A673 (cell line): ENCODE data around the gene SSC5D. TPM values are rescaled to one million over a fixed set of nuclear protein-coding genes. Genes with fewer than 3 reads are reported as not detected.

Source experiments
- BruUV-seq: library from RNA; stranded (reverse); fragments of 400-500 nt; replicated peaks from 2 replicates; lab custom pipeline; 2021; lab: Mats Ljungman, UMichigan
- CTCF ChIA-PET: fragments of 300-600 bp; sonication (Branson Sonifier 250); formaldehyde crosslinking; loops from one replicate; lab custom pipeline; 2022; ENCODE audit warnings: antibody characterized with exemption; lab: Charles Lee
- POLR2A ChIA-PET: fragments of 300-600 bp; sonication (Branson Sonifier 250); formaldehyde crosslinking; loops from one replicate; lab custom pipeline; 2022; ENCODE audit warnings: antibody characterized with exemption; ENCODE audit not compliant: low non-redundant PET; lab: Charles Lee
- DNase-seq: peaks from one replicate; pipeline ENCODE4 v3.0.0-alpha.2; 2015; ENCODE audit warnings: low spot score
- H3K27ac ChIP-seq: fragments of 200-600 bp; sonication (generic); 2 replicates; pipeline ENCODE4 v1.5.1; 2016; ENCODE audit warnings: mixed run types, low read depth, mild to moderate bottlenecking, mixed read lengths, antibody characterized with exemption, low read length; ENCODE audit not compliant: poor library complexity, severe bottlenecking
- H3K27me3 ChIP-seq: fragments of 200-600 bp; sonication (generic); replicated peaks from 2 replicates; pipeline ENCODE4 v1.6.1; 2017; ENCODE audit warnings: mixed run types, low read depth, mild to moderate bottlenecking, mixed read lengths, antibody characterized with exemption, low read length; ENCODE audit not compliant: insufficient read depth, poor library complexity
- H3K36me3 ChIP-seq: fragments of 200-600 bp; sonication (generic); 2 replicates; pipeline ENCODE4 v1.6.1; 2016; ENCODE audit warnings: mixed run types, mild to moderate bottlenecking, mixed read lengths, antibody characterized with exemption, low read length; ENCODE audit not compliant: insufficient read depth, poor library complexity, severe bottlenecking
- H3K4me1 ChIP-seq: fragments of 200-600 bp; sonication (generic); 2 replicates; pipeline ENCODE4 v1.6.1; 2017; ENCODE audit warnings: mixed run types, mild to moderate bottlenecking, mixed read lengths, antibody characterized with exemption, low read length; ENCODE audit not compliant: insufficient read depth, poor library complexity, severe bottlenecking
- H3K4me3 ChIP-seq: fragments of 200-600 bp; sonication (generic); 2 replicates; pipeline ENCODE4 v1.5.1; 2016; ENCODE audit warnings: low read depth, mixed run types, mild to moderate bottlenecking, mixed read lengths, low read length; ENCODE audit not compliant: poor library complexity, severe bottlenecking
- H3K9me3 ChIP-seq: fragments of 200-600 bp; sonication (generic); 2 replicates; pipeline ENCODE4 v1.6.1; 2016; ENCODE audit warnings: mixed run types, low read depth, mild to moderate bottlenecking, mixed read lengths, antibody characterized with exemption, low read length; ENCODE audit not compliant: poor library complexity, severe bottlenecking
- EZH2 ChIP-seq: fragments of 200-600 bp; sonication (generic); IDR thresholded peaks from 2 replicates; pipeline ENCODE4 v1.6.1; 2017; ENCODE audit warnings: borderline replicate concordance, low read depth, mild to moderate bottlenecking, mixed read lengths, antibody characterized with exemption, low read length; ENCODE audit not compliant: poor library complexity, severe bottlenecking
- intact Hi-C: fragments of 100-400 bp; cut with micrococcal nuclease; formaldehyde crosslinking; loops from one replicate; pipeline ENCODE4 v1.10.0; 2022; ENCODE audit not compliant: unreplicated experiment
- total RNA-seq: library from RNA; stranded (reverse); gene quantifications from 2 replicates; pipeline ENCODE4 v1.2.3, GENCODE V29; 2021
- TF ChIP-seq, protein P1 (sequence below): fragments of 300-800, 200-600 bp; sonication (generic); conservative IDR thresholded peaks from 2 replicates; pipeline ENCODE4 v1.5.1; 2017; ENCODE audit warnings: low read depth, mild to moderate bottlenecking, antibody characterized with exemption, low read length, moderate library complexity, mixed read lengths

The SSC5D gene
- total RNA-seq, 1 experiment from 2014 or later = 1.4 TPM

- POLR2A ChIA-PET = no interaction called here
Measured at GRCh38 chr19:55468054-55468393, 20.2 kb upstream of the SSC5D start.

DNA sequence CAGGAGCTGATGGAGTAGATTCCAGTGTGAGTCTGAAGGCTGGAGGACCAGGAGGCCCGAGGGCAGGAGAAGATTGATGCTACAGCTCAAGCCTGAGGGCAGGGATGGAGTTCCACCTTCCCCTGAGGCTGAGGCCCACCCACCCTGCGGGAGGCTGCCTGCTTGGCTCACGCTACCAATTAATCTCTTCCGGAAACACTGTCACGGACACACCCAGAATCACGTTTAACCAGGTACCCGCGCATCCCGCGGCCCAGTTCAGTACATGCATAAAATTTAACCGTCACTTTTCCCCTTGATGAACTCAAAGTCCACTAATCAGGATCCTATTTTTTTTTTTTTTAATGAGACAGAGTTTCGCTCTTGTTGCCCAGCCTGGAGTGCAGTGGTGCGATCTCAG is 17.0 kb upstream of the SSC5D start:
- Histone ChIP-seq H3K27ac (no peak overlapping the region), H3K4me3 (no peak overlapping the region), H3K9me3 (no peaks in the 10 kb centered on the region), H3K27me3 (no peaks in the 10 kb centered on the region), H3K4me1 (peaks cover 6% of the 10 kb centered on the region), H3K36me3 (no peaks in the 10 kb centered on the region)
- no TSS peak for BruUV-seq
- no peak for DNase-seq
- no peak for TF ChIP-seq EZH2
- TF ChIP-seq, protein P1, sequence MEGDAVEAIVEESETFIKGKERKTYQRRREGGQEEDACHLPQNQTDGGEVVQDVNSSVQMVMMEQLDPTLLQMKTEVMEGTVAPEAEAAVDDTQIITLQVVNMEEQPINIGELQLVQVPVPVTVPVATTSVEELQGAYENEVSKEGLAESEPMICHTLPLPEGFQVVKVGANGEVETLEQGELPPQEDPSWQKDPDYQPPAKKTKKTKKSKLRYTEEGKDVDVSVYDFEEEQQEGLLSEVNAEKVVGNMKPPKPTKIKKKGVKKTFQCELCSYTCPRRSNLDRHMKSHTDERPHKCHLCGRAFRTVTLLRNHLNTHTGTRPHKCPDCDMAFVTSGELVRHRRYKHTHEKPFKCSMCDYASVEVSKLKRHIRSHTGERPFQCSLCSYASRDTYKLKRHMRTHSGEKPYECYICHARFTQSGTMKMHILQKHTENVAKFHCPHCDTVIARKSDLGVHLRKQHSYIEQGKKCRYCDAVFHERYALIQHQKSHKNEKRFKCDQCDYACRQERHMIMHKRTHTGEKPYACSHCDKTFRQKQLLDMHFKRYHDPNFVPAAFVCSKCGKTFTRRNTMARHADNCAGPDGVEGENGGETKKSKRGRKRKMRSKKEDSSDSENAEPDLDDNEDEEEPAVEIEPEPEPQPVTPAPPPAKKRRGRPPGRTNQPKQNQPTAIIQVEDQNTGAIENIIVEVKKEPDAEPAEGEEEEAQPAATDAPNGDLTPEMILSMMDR = no peak
- intact Hi-C loops = no loop called here
- CTCF ChIA-PET = interaction anchor here (1.2 kb wide), 1 partner anchor 32 kb away, joined by 4 read pairs; no protein-coding TSS in a partner anchor
- POLR2A ChIA-PET = no interaction called here

More at GRCh38 chr19:55468054-55468393, 20.2 kb upstream of the SSC5D start:
- Histone ChIP-seq H3K27ac (no peak overlapping the region), H3K9me3 (no peaks in the 10 kb centered on the region), H3K4me1 (no peaks in the 10 kb centered on the region), H3K27me3 (no peaks in the 10 kb centered on the region), H3K36me3 (no peaks in the 10 kb centered on the region), H3K4me3 (no peak overlapping the region)
- TF ChIP-seq EZH2 = no peak
- TF ChIP-seq, protein P1 = 0 out of 2 replicates have a peak, but pooled peaks have one; percentile 19
- DNase-seq = no peak
- intact Hi-C loops = loop anchor here (5.0 kb wide), 1 partner anchor 34 kb away; no protein-coding TSS in a partner anchor
- no TSS peak for BruUV-seq
- CTCF ChIA-PET = interaction anchor here (1.2 to 2.3 kb wide), 2 partner anchors 9 to 138 kb away, joined by 3 to 8 read pairs; partner anchors contain the start of gene ZNF628

DNA sequence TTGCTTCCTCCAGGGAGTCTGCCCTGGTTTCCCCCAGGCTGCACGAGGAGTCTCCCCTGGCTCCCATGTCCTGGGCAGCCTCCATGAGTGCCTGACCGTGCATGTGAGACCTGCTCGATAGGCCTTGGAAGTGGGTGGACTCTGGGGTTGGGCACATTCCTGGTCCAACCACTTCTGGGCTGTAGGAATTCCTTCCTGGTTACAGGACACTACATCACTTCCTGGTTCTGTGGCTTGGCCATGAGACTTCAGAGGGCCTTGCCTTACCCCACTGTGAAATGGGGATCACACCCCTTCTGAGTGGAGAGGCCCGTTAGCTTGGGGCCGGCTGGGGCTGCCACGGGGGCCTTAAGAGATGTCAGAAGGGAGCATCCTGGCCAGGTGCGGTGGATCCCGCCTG is 15.8 kb upstream of the SSC5D start:
- no peak for DNase-seq
- BruUV-seq = no TSS peak
- POLR2A ChIA-PET = no interaction called here

More for the DNA sequence above, 15.8 kb upstream of the SSC5D start:
- Histone ChIP-seq H3K27me3 (no peaks in the 10 kb centered on the region), H3K4me3 (no peak overlapping the region), H3K4me1 (peaks cover 6% of the 10 kb centered on the region), H3K36me3 (no peaks in the 10 kb centered on the region), H3K27ac (no peak overlapping the region), H3K9me3 (no peaks in the 10 kb centered on the region)
- no peak for TF ChIP-seq EZH2
- TF ChIP-seq, protein P1 = no peak
- intact Hi-C loops = no loop called here
- CTCF ChIA-PET = no interaction called here
